IMR-90 (cell line): ENCODE results near the gene ZNF691. TPM values are rescaled to one million over a fixed set of nuclear protein-coding genes. Genes with fewer than 3 reads are reported as not detected.

ENCODE experiments used
- ATAC-seq: fragments of 200-7000 bp; cut with Tn5 transposase; 2 replicates; pipeline ENCODE4 v1.9.1; 2020; ENCODE audit warnings: low read depth, mild to moderate bottlenecking, moderate library complexity
- BruUV-seq: library from RNA; stranded (reverse); fragments of 400-500 nt; replicated peaks from 2 replicates; lab custom pipeline; 2021; lab: Mats Ljungman, UMichigan
- CTCF ChIA-PET: fragments of 300-600 bp; formaldehyde crosslinking; extraction: SDS; loops from one replicate; lab custom pipeline; 2021; ENCODE audit warnings: antibody characterized with exemption; lab: Yijun Ruan, JAX
- POLR2A ChIA-PET: fragments of 300-600 bp; sonication (Branson Sonifier 250); formaldehyde crosslinking; loops from one replicate; lab custom pipeline; 2022; ENCODE audit warnings: antibody characterized with exemption; ENCODE audit not compliant: unreplicated experiment; lab: Charles Lee
- DNase-seq: peaks from one replicate; pipeline ENCODE4 v3.0.0; 2013
- H2AFZ ChIP-seq: replicated peaks from 2 replicates; pipeline ENCODE3; 2013; ENCODE audit warnings: low read length, mild to moderate bottlenecking; ENCODE audit not compliant: poor library complexity
- H2AK5ac ChIP-seq: 2 replicates; pipeline ENCODE4 v1.6.1; 2013; ENCODE audit warnings: low read depth, low read length, inconsistent platforms
- H2AK9ac ChIP-seq: replicated peaks from 2 replicates; pipeline ENCODE3; 2013; ENCODE audit warnings: mild to moderate bottlenecking, low read depth, low read length, moderate library complexity; ENCODE audit not compliant: poor library complexity
- H2BK120ac ChIP-seq: 2 replicates; pipeline ENCODE4 v1.6.1; 2013; ENCODE audit warnings: low read depth, low read length, inconsistent platforms
- H2BK15ac ChIP-seq: 3 replicates; pipeline ENCODE4 v1.6.1; 2013; ENCODE audit warnings: low read depth, low read length, inconsistent platforms
- H2BK20ac ChIP-seq: 2 replicates; pipeline ENCODE4 v1.6.1; 2013; ENCODE audit warnings: low read depth, mild to moderate bottlenecking, inconsistent platforms, low read length, moderate library complexity
- H2BK5ac ChIP-seq: 2 replicates; pipeline ENCODE4 v1.6.1; 2013; ENCODE audit warnings: mild to moderate bottlenecking, low read depth, low read length, inconsistent platforms; ENCODE audit not compliant: poor library complexity, severe bottlenecking
- H3K14ac ChIP-seq: replicated peaks from 2 replicates; pipeline ENCODE4 v1.6.1; 2013; ENCODE audit warnings: low read depth, low read length, inconsistent platforms
- H3K18ac ChIP-seq: 2 replicates; pipeline ENCODE4 v1.6.1; 2013; ENCODE audit warnings: low read depth, low read length, control low read depth
- H3K23ac ChIP-seq: 2 replicates; pipeline ENCODE4 v1.6.1; 2013; ENCODE audit warnings: low read depth, low read length, inconsistent platforms
- H3K27ac ChIP-seq: 2 replicates; pipeline ENCODE4 v1.5.1; 2013; ENCODE audit warnings: mild to moderate bottlenecking, control low read depth, low read length; ENCODE audit not compliant: insufficient read depth
- H3K27me3 ChIP-seq: 2 replicates; pipeline ENCODE4 v1.6.1; 2013; ENCODE audit warnings: low read length; ENCODE audit not compliant: control insufficient read depth, insufficient read depth
- H3K36me3 ChIP-seq: 2 replicates; pipeline ENCODE4 v1.6.1; 2013; ENCODE audit warnings: low read length, mixed read lengths; ENCODE audit not compliant: control insufficient read depth, insufficient read depth
- H3K4ac ChIP-seq: 2 replicates; pipeline ENCODE4 v1.6.1; 2013; ENCODE audit warnings: low read depth, low read length, inconsistent platforms
- H3K4me1 ChIP-seq: 2 replicates; pipeline ENCODE4 v1.6.1; 2013; ENCODE audit warnings: low read length, mixed read lengths; ENCODE audit not compliant: control insufficient read depth, insufficient read depth
- H3K4me2 ChIP-seq: 2 replicates; pipeline ENCODE4 v1.6.1; 2013; ENCODE audit warnings: low read depth, mild to moderate bottlenecking, control low read depth, low read length, moderate library complexity
- H3K4me3 ChIP-seq: 2 replicates; pipeline ENCODE4 v1.5.1; 2013; ENCODE audit warnings: low read depth, mild to moderate bottlenecking, control low read depth, low read length, moderate library complexity; ENCODE audit not compliant: insufficient read depth
- H3K56ac ChIP-seq: 2 replicates; pipeline ENCODE4 v1.6.1; 2013; ENCODE audit warnings: low read length, inconsistent platforms; ENCODE audit not compliant: insufficient read depth; ENCODE audit errors: extremely low read depth
- H3K79me1 ChIP-seq, 2 experiments: 2 replicates each; pipeline ENCODE4 v1.6.1; 2013; ENCODE audit warnings: low read length in 2 of 2, inconsistent platforms in 1 of 2, low read depth in 1 of 2
- H3K9ac ChIP-seq: 2 replicates; pipeline ENCODE4 v1.6.1; 2013; ENCODE audit warnings: low read depth, low read length, control low read depth
- H3K9me1 ChIP-seq: 2 replicates; pipeline ENCODE4 v1.6.1; 2013; ENCODE audit warnings: low read length, inconsistent platforms; ENCODE audit not compliant: insufficient read depth
- H3K9me3 ChIP-seq: 2 replicates; pipeline ENCODE4 v1.6.1; 2013; ENCODE audit warnings: low read length; ENCODE audit not compliant: control insufficient read depth, insufficient read depth
- H4K20me1 ChIP-seq: 2 replicates; pipeline ENCODE4 v1.6.1; 2013; ENCODE audit warnings: low read length, inconsistent platforms; ENCODE audit not compliant: insufficient read depth
- H4K5ac ChIP-seq: 2 replicates; pipeline ENCODE4 v1.6.1; 2013; ENCODE audit warnings: mild to moderate bottlenecking, low read depth, low read length, control low read depth
- H4K8ac ChIP-seq, 2 experiments: 2 replicates each; pipeline ENCODE4 v1.6.1; 2013; ENCODE audit warnings: low read depth in 2 of 2, low read length in 2 of 2, control low read depth in 1 of 2, inconsistent platforms in 1 of 2
- H4K91ac ChIP-seq: 2 replicates; pipeline ENCODE4 v1.6.1; 2013; ENCODE audit warnings: low read depth, low read length, inconsistent platforms; ENCODE audit not compliant: insufficient read depth
- BHLHE40 ChIP-seq: fragments of 150-350 bp; IDR thresholded peaks from 2 replicates; pipeline ENCODE4 v1.6.1; 2016; ENCODE audit warnings: mild to moderate bottlenecking, low read depth, low read length
- CEBPB ChIP-seq: IDR thresholded peaks from 2 replicates; pipeline ENCODE4 v1.6.1; 2012; ENCODE audit warnings: low read depth, low read length, improper control_type of control experiment
- CHD1 ChIP-seq: IDR thresholded peaks from 2 replicates; pipeline ENCODE4 v1.6.1; 2012; ENCODE audit warnings: low read depth, low read length, improper control_type of control experiment
- CTCF ChIP-seq: conservative IDR thresholded peaks from 2 replicates; pipeline ENCODE4 v1.5.1; 2012; ENCODE audit warnings: mild to moderate bottlenecking, low read depth, low read length, improper control_type of control experiment
- ELK1 ChIP-seq: fragments of 150-350 bp; IDR thresholded peaks from 2 replicates; pipeline ENCODE4 v1.6.1; 2016; ENCODE audit warnings: low read depth, mild to moderate bottlenecking, low read length, moderate library complexity, borderline replicate concordance
- FOS ChIP-seq: fragments of 150-350 bp; IDR thresholded peaks from 2 replicates; pipeline ENCODE4 v1.6.1; 2016; ENCODE audit warnings: low read depth, low read length
- MAFK ChIP-seq: IDR thresholded peaks from 2 replicates; pipeline ENCODE4 v1.6.1; 2012; ENCODE audit warnings: low read depth, low read length, improper control_type of control experiment
- MAZ ChIP-seq: IDR thresholded peaks from 2 replicates; pipeline ENCODE4 v1.6.1; 2012; ENCODE audit warnings: low read depth, mild to moderate bottlenecking, low read length, improper control_type of control experiment, moderate library complexity, borderline replicate concordance
- MXI1 ChIP-seq: IDR thresholded peaks from 2 replicates; pipeline ENCODE4 v1.6.1; 2012; ENCODE audit warnings: low read depth, mild to moderate bottlenecking, low read length, moderate library complexity, borderline replicate concordance
- NFE2L2 ChIP-seq: fragments of 150-350 bp; IDR thresholded peaks from 2 replicates; pipeline ENCODE4 v1.6.1; 2016; ENCODE audit warnings: low read depth, mild to moderate bottlenecking, low read length
- POLR2A ChIP-seq: IDR thresholded peaks from 2 replicates; pipeline ENCODE4 v1.6.1; 2012; ENCODE audit warnings: mild to moderate bottlenecking, low read depth, low read length
- RAD21 ChIP-seq: IDR thresholded peaks from 2 replicates; pipeline ENCODE4 v1.6.1; 2012; ENCODE audit warnings: low read length, improper control_type of control experiment
- RCOR1 ChIP-seq: IDR thresholded peaks from 2 replicates; pipeline ENCODE4 v1.6.1; 2012; ENCODE audit warnings: mild to moderate bottlenecking, low read length, improper control_type of control experiment; ENCODE audit not compliant: insufficient replicate concordance
- RFX5 ChIP-seq: IDR thresholded peaks from 2 replicates; pipeline ENCODE4 v1.8.0; 2012; ENCODE audit warnings: low read depth, mild to moderate bottlenecking, low read length, moderate library complexity
- SMC3 ChIP-seq: fragments of 150-350 bp; IDR thresholded peaks from 2 replicates; pipeline ENCODE4 v1.6.1; 2016; ENCODE audit warnings: low read depth, mild to moderate bottlenecking, antibody characterized with exemption, low read length, moderate library complexity
- USF2 ChIP-seq: fragments of 150-350 bp; IDR thresholded peaks from 2 replicates; pipeline ENCODE4 v1.6.1; 2017; ENCODE audit warnings: mild to moderate bottlenecking, antibody characterized with exemption, low read length, low read depth
- WGBS, 2 experiments: methylation state at CpG; one replicate each; pipeline versions ENCODE4 v1.1.5 to v1.1.7; 2013; ENCODE audit warnings: missing lambda C conversion rate in 2 of 2; ENCODE audit not compliant: insufficient read length in 1 of 2; ENCODE audit errors: extremely low coverage in 2 of 2; 5-methylcytosine and 5-hydroxymethylcytosine counted together
- dilution Hi-C: fragments of 300-500 bp; cut with HindIII; formaldehyde crosslinking; loops from one replicate; pipeline ENCODE4 v1.14.3; 2018; ENCODE audit warnings: low sequenced_read_pairs; ENCODE audit not compliant: unreplicated experiment
- in situ Hi-C: fragments of 300-500 bp; cut with MboI; formaldehyde crosslinking; loops from 3 replicates; pipeline ENCODE4 v1.14.3; 2019; ENCODE audit warnings: low sequenced_read_pairs, inconsistent platforms, mixed read lengths
- intact Hi-C: fragments of 100-400 bp; cut with micrococcal nuclease; formaldehyde crosslinking; loops from 2 replicates; pipeline ENCODE4 v1.10.0; 2022
- polyA plus RNA-seq, 3 experiments: library from polyadenylated mRNA; depleted of rRNA; stranded (reverse); fragments of >200 nt; gene quantifications; 2 replicates each; pipeline ENCODE4 v1.2.3, GENCODE V29; 2012; ENCODE audit warnings: low replicate concordance in 1 of 3
- total RNA-seq: library from RNA; depleted of rRNA; stranded (reverse); fragments of >200 nt; gene quantifications from 2 replicates; pipeline ENCODE4 v1.2.3, GENCODE V29; 2012

Gene ZNF691
- total and polyA plus RNA-seq, 2 of the 4 experiments (the other 2 are of a cell fraction): 6.8 to 13.6 TPM

- POLR2A ChIA-PET: no interaction called here
- Histone ChIP-seq H2AFZ (no peak overlapping the region), H3K9me3 (peaks cover 11% of the 10 kb centered on the region), H3K14ac (no peak overlapping the region), H3K79me1 (peaks cover 18 to 33% of the 10 kb centered on the region in 2 experiments), H3K9me1 (peaks cover 15% of the 10 kb centered on the region), H2AK9ac (no peak overlapping the region), H3K4ac (no peak overlapping the region), H4K20me1 (no peaks in the 10 kb centered on the region), H4K8ac (no peak overlapping the region), H3K23ac (no peak overlapping the region), H3K56ac (no peak overlapping the region), H3K4me3 (no peak overlapping the region), H3K9ac (no peak overlapping the region), H2BK15ac (no peak overlapping the region), H2BK5ac (no peak overlapping the region), H3K27me3 (no peaks in the 10 kb centered on the region), H3K27ac (no peak overlapping the region), H3K18ac (no peak overlapping the region), H2BK120ac (no peak overlapping the region), H4K91ac (no peak overlapping the region), H2AK5ac (no peak overlapping the region), H3K4me2 (no peak overlapping the region), H3K4me1 (peaks cover 6% of the 10 kb centered on the region), H2BK20ac (no peak overlapping the region), H4K5ac (no peak overlapping the region), H3K36me3 (peaks cover 15% of the 10 kb centered on the region)
- dilution Hi-C loops: no loop called here
- no peak for DNase-seq
- no CpG with 5 or more reads among the region's 2 CpGs for WGBS, 2 experiments
- BruUV-seq: no TSS peak
- no peak for TF ChIP-seq CEBPB
- TF ChIP-seq MXI1: no peak
- no peak for TF ChIP-seq FOS
- TF ChIP-seq CTCF: no peak
- no peak for TF ChIP-seq POLR2A
- no peak for TF ChIP-seq USF2
- TF ChIP-seq RCOR1: no peak
- TF ChIP-seq SMC3: no peak
- TF ChIP-seq BHLHE40: no peak
- no peak for TF ChIP-seq MAZ
- TF ChIP-seq RFX5: no peak
- no peak for TF ChIP-seq RAD21
- no peak for TF ChIP-seq MAFK
- TF ChIP-seq ELK1: no peak
- TF ChIP-seq CHD1: no peak
- no peak for TF ChIP-seq NFE2L2
- intact Hi-C loops: loop anchor here (10.0 kb wide), 1 partner anchor 164 kb away; the partner anchor contains the start of gene YBX1
- ATAC-seq: no peak
- CTCF ChIA-PET: no interaction called here
- in situ Hi-C loops: no loop called here
These were observed 2.6 kb downstream of the ZNF691 start for GRCh38 chr1:42848823-42849537.
